Stimulated activated CD4-positive, alpha-beta T cell treated with anti-CD3 and anti-CD28 coated beads, Interleukin-12 subunit alpha, Interleukin-12 subunit beta, amount 100 ng/mL, for 48 hours (primary cell): ENCODE results near the gene ZFHX3.
A peak's percentile ranks its signal among the peaks of the same experiment; 100 is the strongest.

ENCODE experiments used
- DNase-seq, 3 donors: peaks; one replicate each; pipeline ENCODE4 v3.0.0-alpha.2; 2020; ENCODE audit warnings: low read depth in 2 of 3, low spot score in 1 of 3

ZFHX3 gene

DNA sequence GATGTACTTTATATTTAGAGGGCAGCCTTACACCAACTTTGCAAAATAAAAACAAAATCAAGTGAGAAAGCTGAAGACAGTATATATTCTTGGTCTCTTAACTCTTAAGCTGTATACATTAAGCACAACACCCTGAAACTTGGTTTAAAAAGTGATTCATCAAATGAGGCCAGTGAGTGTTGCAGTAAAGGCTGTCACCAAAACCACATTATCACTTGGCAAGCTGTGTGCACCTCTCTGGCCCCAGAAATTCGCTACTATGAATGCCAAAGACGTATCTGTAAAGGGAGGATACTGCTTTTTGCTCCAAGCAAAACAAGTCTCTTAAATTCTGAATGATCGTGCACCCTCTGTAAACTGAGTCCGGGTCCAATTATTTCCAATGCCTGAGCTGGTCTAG lies 163.9 kb downstream of the ZFHX3 start:
- DNase-seq: no peak

DNA sequence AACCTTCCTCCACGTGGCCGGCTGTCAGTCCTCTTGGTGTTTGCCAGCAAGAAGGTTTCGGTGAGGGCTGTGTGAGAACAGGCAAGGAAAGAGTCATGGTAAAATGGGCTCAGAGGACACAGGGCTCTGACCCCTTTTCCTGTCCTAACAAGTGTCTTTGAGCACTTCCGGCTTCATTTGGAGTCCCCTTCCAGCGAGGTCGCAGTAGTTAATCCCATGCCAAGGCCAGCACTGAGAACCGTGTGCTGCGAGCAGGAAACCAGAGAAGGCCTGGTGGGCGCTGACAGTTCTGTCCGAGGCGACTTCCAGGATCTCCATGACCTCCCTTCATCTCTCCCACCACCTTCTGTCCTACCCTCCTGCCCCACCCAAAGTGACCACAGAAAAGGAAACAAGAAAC lies 168.1 kb downstream of the ZFHX3 start:
- no peak for DNase-seq

DNA sequence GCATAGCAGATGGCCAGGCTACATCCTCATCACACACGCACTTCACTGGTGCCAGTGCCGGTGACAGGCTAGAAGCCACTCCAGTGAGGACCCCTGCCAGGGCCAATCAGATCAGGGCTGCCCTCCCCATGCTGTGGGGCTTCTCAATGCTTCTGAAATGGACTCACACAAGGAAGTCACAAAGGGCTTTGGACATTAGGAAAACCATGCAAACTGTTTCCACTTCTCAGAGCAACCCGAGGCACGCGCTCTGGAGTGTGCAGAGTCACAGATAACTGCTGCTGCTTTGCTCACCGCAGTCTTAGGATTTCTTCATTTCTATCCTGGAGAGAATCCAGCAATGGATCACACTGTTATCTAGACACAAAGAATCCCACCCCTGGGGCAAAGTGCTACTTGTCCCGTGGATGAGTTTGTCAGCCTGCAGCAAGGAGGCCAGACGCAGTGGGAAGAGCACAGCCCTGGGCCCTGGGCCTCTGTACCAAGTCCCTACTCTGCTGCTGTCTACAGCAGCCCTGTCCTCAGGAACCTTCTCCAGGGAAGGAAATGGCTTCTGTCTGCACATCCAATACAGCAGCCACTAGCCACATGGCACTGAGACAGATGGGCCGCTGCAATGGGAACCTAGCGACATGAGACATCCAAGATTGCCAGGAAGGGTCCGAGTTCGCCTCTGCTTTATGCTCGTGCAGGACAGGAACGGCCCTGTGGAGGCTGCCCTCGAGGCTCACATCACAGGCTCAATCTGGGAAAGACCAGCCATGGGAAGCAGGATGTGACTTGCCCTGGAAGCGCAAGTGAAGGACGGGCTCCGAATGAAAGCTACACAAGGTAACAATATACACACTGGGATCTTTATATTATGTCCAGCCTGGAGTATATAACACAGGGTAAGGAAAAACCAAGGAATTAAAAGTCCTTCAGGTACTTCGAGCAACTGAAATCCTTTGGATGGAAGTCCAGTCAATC lies 169.3 kb downstream of the ZFHX3 start:
- no peak for DNase-seq

DNA sequence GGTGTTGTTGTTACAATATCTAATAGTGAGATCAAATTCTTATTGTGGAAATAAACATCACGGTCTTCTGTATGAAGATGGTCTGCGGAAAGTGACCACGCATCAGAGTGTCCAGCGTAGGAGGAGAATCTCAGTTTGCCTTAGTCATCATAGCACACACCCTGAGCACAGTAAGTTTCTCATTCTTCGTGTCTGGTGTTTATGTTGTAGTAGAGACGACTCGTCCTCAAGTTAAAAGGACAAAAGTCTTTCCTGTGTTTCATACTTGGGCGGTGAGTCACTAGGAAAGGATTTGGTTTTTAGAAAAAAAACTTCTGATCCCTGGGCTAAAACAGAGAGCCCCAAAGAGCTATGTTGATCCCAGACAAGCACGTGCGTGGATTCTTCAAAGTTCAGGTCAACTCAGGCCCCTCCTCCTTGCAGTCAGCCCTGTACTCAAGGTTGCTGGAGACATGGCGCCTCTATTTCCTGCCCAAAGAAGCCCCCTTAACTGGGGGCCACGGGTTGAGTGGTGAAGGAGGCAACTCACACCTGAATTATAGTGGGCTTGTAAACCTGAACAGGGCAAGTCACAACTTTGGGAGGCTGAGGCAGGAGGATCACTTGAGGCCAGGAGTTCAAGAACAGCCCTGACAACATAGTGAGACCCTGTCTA lies 170.4 kb downstream of the ZFHX3 start:
- no peak for DNase-seq

DNA sequence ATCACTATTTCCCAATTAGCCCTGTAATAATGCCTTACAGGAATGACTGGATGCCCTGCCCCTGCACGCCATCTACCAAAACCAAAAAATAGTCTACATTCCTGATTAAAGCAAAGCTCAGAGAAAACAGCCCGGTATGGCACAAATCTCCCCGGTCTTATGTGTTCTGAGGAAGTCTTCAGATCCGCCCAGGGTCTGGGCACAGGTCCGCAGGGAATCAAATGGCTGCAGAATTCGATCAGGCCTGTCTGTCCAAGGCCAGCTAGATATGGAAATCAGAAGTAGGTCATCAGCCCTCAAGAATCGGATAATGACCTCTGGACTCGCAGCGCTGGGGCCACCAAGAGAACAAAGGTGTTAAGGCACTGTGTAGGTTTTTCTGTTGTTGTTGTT lies 171.0 kb downstream of the ZFHX3 start:
- no peak for DNase-seq

DNA sequence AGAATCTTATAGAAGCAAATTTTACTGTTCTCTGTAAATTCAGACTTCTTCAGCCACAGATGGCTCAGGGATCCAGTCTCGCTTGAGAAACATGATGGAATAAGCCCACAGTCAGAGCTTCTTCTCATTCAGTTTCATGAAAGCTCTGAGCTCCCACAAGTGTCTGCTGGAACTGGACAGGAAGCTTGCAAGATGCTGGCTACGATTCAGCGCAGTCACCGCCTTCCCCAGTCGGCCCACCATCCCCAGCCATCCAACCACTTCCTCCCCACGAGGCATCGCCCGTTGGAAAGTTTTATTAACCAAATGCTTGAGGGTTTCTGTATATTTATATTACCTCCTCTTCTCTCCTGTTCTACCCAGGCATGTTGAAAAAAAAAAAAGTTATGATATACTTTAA lies 171.7 kb downstream of the ZFHX3 start:
- DNase-seq: peak in 1 of 3 donors; percentile 2

DNA sequence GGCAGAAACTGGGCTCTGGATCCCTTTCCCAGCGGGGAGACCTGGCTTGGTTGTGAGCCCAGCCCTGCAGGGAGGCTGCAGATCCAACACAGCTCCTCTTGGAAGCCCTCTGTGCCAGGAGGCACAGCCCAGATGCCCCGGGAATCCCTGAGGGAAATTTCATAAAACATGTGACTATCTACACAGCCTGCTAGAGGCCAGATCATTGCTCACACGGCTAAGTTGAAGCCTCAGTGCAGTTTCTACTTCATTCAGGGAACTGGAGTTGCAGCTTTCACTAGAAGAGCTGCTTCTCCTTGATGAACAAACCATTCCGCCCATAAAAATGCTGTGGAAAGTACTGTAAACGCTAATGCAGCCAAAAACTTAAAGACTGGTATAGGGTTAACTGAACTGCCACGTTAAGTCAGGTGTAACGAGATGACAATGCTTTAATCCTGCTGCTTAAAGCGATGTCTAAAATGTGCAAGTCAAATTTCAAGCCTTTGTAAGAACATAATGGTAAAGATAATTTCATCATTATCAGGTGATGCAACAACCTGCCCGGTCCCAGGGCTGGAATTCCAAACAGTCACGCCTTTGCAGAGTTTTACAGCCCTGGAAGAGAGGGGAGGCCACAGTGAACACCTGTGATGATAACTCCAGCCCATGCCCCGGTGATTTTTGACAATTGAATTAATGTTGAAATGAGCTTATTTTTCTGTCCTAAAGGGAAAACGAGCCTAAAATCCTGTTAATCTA lies 172.5 kb downstream of the ZFHX3 start:
- DNase-seq: no peak

DNA sequence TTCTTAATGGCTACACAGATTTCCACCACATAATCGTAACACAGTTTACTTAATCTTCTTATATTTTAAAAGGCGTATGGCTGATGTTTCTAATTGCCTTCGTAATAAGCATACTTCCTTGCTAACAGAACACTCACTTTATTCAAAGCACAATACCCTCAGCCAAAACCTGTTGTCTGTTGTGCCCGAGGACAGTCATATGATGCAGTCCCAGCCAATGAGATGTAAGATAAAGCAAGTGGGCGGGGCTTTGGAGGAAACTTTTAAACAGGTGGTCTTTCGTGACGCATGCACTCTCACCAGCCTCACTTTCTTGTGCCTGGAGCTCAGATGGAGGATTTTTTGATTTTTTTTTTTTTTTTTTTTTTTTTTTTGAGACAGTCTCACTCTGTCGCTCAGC lies 174.1 kb downstream of the ZFHX3 start:
- DNase-seq: no peak

DNA sequence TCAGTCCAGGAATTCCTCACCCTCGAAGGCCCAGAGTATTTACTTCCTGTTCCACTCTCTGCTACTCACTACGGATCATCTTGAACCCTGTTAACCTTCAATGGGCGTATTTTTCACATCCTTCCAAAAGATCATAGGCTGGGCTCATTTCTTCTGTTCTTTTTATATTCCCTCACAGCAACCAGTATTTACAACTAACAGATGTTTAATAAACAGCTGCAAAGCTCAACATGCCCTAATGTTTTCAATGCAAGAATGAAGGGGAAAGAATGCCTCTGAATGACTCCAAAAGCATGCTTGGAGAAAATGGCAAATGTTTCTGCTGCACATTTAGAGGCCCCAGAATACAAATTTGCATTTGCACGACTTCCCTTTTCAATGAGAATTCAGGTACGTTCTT lies 174.9 kb downstream of the ZFHX3 start:
- DNase-seq: no peak

DNA sequence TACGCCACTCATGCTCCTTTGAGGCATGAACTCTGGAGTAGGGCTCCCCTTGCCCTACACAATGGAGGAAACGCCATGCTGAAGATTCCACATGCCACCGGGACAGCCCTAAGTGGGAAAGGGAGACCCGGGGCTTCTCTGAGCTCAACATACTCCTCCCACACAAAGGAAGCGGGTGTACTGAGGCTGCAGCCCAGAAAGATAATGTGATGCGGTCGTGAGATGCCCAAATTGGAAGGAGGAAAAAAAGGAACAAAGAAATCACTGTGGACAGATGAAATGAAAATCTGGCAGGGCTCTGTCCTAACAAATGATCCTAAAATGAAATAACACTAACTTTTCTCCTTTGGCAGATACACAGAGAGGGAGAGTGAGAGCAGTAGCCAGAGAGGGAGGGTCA lies 182.1 kb downstream of the ZFHX3 start:
- DNase-seq: no peak

DNA sequence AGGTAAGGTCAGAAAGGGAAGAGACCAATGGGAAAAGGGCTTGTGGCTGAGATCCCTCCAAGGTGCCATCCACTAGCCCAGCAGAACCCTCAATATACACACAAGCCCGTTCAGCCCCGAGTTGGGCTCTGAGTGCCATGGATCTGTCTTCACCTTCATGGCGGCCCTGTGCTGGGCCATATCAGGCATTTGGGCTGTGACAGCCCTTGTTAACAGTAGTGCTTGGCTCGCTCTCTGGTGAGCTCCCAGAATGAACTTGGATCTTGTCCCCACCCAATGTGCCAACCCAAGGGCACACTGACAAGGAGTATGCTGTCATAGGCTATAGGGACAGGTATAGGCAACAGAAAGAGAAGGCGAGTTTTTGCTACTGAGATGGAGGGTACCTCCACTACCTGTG lies 182.7 kb downstream of the ZFHX3 start:
- DNase-seq: no peak

DNA sequence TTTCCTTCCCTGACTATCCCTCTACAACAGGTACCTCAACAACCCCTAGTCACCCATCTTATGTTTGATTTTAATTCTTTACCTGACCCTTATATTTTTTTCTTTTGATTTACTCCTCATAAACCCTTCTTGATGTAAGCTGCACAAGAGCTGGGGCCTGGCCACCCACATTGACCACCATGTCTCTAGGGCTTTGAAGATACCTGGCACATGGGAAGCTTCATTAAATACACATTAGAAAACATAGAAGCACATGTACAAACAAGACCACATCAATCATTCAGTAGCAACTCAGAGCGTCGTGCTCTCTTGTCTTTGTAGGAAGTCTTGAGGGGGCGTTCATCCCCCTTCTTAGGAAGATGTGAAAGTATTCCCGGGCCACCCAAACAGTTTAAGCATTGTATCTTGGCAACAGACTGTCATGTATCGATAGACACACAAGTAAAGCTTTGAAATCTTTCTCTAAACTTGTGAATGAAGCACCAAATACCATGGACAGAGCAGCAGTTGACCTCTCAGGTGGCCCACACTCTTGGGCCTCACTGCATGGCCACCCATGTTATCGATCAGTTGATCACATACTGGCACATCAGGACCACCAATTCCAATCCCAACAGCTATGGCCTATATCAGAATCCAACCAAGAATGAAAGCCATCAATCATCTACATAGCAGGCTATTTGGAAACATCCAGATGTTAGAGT lies 183.6 kb downstream of the ZFHX3 start:
- no peak for DNase-seq

DNA sequence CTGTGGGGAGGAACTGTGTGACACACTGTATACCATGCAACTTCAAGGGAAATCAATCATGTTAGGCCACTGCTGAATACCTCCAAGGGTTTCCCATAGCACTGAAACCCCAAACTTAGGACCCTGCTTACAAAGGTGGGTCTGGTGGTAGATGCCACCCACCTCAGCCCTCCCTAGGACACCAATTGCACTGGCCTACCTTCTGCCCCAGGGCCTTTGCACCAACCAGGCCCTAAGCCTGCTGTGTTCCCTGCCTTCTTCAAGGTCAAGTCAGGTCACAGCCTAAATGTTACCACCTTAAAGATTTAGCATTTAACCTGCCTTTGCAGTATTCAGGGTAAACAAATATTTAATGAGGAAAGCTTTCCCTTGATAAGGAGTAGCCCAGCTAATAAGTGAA lies 185.8 kb downstream of the ZFHX3 start:
- DNase-seq: no peak

DNA sequence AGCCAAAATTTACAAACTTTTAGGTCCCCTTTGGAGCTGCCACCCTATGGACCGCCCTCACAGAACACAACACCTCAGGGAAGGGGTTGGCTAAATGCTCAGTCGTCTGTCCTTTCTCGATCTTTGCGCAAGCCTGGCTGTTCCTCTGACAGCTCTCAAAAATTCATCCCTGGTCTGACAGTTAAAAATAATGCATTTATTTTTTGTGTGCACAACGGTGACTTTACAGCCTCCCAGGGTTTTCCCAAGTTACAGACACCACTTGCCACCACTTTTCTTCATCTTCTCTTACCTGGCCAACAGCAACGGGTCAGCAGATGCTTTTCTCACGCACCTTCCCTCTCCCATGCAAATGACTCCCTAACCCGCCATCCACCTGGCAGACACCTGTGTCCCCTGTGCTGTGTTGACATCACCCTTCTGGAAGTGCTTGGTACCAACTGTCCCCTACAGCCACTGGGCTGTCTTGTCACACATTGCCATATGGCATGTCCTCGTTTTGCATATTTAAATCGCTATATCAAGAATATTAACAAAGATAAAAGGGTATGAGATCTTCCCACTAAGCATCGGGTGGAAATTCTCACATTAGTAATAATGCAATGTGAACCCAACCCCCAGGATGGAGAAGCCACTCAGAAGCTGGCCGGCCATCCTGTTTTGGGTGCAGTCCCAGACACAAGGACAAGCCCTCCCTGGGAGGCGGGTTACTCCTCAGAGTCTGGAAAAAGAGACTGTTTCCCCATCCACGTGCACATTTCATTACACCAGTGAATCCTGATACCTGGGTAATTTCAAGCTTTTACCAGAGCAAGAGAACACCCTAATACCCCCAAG lies 187.0 kb downstream of the ZFHX3 start:
- DNase-seq: no peak

DNA sequence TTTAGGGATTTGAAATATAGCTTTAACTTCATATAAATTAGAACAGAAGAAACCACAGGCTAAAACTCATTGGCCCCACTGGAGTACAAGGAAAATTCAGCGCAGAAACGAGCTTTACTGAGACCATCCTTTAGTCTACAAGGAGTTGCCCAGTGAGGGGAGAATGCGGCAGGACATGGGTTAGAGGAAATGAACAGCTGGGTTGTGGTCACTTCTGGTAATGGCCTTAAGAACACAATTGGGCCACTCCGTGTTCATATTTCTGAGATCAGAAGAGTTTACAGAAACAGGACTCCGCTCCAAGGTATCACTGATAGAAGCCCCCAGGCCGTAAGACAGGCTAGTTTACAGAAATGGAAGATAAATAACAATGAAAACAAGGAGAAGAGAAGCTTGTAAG lies 188.3 kb downstream of the ZFHX3 start:
- DNase-seq: no peak

DNA sequence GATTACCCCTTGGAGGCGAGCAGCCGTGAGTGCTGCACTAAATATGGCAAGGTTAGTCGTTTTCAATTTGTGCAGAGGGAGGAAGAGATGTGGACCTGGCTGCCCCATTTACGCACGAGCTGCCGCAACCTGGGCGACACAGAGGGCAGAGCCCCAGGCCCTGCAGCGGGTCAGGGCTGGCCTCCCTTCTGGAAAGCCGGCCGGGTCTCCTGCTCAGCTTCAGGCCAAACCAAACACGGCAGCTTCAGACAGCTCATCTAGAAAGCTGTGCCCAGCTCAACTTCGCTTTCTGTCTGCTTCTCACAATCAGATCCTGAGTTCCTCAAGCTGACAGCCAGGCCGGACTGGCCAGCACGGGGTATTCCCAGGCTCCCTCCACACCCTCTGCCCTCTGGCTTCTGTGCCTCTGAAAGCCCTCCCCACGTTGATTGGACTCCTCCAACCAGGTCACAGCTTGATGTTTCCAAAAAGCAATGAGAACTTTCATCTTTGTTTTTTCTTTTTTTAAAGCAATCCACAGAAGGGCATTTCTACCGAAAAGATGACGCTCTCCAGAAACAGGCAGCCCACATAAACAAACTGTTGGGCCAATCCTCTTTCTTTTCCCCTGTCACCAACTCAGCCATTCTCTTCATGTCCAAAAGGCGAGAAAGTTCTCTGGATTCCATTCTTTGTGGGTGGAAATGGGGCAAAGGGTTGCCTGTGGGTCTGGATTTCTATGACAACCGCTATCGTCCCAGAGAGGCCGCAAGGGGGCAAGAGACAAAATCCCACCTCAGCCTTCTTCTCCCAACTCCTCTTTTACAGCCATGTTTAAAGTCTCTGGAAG lies 189.0 kb downstream of the ZFHX3 start:
- no peak for DNase-seq

DNA sequence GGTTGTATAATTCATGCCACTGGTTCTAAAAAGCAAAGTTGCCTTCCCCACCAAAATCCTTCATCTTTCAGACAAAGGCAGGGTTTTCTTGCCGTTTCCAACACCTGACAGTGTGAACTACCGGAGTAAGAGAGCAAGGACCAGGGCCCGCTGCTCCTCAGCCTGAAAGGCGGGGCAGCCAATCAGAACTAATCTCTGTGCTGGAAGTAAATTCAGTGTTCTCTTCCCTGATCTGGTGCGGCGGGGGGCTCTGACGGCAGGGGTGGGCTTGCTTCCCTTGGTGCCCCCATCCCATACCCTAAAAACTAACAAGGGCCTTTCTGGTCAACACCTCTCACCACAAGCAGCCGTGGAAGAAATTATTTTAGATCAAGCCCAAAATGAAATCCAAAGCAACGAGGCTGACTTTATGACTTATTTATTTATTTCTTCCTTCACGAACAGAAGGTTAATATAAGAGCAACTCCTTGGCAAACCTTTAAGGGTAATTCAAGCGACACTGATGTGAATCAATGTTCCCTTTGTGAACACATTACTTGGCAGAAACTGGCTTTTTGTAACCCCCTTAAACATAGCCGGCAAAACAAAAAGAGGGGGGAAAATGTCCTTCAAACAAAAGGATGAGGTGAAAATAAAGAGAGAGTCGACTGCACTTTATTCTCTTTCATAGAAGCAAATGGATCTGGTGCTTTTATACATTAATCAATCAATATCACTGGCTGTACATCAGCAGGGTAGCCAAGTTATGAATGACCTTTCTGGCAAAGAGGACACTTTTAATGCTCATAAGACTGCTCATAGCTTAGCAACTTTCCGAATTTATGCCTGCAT lies 189.9 kb downstream of the ZFHX3 start:
- no peak for DNase-seq

DNA sequence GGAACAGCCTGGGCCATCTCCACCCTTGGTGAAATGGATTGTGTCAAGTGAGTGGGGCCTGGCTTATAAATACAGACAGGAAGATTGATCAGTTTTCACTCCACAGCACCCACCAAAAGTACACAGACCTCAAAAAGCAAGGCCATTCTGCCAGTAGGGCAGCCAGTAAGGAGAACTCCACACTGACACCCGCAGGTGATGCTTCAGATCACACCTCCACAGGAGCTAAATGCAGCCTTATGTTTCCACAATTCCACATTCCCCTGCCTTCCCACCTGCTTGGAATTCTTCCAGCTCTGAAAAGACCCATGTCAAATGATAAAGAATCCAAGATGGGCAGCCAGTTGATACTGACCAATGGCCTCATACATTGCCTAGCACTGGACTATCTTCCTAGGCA lies 191.1 kb downstream of the ZFHX3 start:
- DNase-seq: no peak
